Stimulated activated CD8-positive, alpha-beta memory T cell treated with anti-CD3 and anti-CD28 coated beads, Interleukin-15, amount 100 ng/mL, for 4 hours (primary cell): ENCODE results near the gene NODAL.
A peak's percentile ranks its signal among the peaks of the same experiment; 100 is the strongest.
"Not testable (repeated sequence)": the region's sequence is repeated elsewhere in the genome, so short reads cannot be mapped to it uniquely, and the experiment has no call there.

ENCODE experiments used
- DNase-seq, 2 donors: peaks; one replicate each; pipeline ENCODE4 v3.0.0-alpha.2; 2020; ENCODE audit warnings: low read depth in 2 of 2

The NODAL gene

DNA sequence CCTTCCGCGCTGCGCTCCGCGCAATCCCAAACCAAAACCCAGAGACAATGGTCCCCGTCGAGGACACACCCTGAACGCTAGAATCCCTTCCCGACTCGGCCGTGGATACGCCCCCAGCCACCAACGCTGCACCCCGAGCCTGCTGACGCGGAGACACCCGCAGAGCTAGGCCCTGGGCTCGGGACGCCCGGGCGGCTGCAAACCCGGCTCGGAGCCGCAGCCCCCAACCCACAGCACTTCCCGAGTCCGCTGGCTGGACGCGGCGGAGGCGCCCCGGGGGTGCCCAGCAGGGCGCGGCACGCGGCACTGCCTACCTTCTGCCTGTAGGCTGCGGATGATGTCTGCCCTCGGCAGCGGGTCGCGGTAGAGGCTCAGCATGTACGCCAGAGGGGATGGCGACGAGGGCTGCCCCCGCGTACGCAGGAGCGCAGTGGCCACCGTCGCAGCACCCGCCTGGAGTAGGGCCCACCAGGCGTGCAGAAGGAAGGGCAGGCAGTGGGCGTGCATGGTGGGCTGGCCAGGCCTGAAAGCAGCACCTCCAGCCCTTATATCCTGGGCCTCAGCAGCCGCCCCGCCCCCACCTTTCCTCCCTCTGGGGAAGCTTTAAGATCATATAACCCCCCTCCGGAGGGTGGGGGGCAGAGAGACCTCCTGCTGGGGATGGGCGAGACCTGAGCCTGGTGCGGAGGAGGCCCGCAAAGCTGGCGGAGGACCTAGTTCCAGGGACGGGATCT, at the start of gene NODAL:
NODAL (minus strand) TSS at position 521 of the 734 bp plus-strand sequence; CDS start at position 507, 14 bp downstream.
- DNase-seq: no peak

- no peak for DNase-seq
Measured at GRCh38 chr10:70490142-70490541, 48.7 kb upstream of the NODAL start.

DNA sequence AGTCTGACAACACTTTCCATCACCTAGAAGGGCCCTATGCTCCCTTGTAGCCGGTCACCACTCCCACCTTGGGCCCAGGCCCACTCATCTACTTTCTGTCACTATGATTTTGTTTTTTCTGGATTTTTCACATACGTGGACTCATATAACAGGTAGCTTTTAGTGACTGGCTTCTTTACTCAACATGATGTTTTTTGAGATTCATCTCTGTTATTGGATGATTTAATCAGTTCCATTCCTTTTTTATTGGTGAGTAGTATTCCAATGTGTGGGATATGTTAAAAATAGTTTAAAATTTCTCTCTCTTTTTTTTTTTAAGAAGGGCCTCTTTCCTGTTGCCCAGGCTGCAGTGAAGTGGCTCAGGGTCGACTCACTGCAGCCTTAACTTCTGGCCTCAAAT, 46.3 kb upstream of the NODAL start:
- DNase-seq: no peak

DNA sequence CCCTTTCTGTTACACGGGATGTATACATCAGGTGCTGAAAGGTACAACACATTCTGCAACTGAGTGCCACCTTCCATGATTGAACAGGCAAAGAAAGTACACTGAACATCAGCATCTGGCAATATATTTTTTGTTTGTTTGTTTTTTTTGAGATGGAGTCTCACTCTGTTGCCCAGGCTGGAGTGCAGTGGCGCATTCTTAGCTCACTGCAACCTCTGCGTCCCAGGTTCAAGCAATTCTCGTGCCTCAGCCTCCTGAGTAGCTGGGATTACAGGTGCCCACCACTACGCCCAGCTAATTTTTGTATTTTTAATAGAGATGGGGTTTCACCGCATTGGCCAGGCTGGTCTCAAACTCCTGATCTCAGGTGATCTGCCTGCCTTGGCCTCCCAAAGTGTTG, 42.4 kb upstream of the NODAL start:
- not testable (repeated sequence) for DNase-seq

DNA sequence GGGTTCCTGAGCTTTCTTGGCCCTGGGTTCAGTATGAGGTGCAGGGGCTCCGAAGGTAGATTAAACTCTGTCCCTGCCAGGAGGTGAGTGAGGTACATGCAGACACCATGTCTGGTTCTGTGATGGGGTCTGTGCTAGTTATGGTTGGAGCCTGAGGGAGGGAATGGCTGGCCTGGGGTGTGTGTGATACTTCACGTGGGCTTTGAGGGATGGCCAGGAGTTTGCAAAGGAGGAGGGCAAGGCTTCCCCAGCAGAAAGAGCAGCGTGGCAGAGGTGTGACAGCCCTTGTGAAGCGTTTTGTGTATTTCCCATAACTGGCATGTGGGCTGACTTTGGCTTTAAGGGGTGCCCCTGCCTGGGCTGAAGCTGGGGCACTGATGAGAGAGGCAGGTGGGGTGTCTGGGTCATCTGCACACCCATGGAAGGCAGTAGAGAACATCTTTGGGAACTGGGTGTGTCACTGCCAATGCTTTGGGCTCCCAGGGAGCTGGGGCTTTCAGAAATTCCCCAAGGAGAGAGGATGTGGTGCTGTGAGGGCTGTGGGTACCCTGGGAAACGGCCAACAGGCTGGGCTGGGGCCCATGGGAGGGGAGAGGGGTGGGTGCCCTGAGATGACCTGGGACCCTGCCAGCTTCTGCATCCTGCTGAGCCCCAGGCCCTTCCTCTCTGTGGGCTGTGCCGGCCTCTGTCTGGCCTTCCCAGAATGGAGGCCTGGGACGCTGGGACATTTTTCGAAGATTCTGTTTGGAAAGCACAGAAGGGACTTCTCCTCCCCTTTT, 41.7 kb upstream of the NODAL start:
- no peak for DNase-seq

DNA sequence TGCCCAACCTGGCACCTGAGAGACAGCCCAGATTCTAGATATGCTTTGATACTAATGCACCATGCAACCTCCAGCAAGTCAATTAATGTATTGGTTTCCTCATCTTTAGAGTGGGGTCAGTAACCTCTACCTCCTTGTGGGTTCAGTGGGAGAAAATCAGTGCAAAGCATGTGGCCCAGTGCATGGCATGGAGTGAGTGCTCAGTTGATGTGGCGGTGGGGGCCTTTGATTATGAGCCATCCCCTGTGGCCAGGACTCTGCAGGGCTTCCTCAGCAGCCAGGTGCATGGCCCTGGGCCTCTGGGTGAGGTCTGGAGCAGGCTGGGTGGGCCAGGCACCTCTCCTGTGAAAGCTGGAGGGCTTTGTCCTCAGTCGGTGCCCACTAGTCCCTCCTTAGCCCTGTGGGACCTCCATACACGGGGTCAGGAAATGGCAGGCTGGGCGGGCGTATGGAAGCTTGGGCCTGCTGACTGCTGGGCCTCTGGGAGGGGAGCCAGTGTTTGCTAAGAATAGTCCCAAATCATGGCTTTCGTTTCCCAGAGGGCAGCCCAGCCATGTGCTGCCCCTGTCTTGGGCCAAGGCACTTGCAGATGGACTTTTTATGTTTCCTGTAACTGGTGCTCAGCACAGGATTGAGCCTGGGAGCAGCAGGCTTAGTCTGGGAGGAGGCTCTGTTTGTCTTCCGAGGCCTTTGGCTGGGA, 40.5 kb upstream of the NODAL start:
- DNase-seq: no peak

DNA sequence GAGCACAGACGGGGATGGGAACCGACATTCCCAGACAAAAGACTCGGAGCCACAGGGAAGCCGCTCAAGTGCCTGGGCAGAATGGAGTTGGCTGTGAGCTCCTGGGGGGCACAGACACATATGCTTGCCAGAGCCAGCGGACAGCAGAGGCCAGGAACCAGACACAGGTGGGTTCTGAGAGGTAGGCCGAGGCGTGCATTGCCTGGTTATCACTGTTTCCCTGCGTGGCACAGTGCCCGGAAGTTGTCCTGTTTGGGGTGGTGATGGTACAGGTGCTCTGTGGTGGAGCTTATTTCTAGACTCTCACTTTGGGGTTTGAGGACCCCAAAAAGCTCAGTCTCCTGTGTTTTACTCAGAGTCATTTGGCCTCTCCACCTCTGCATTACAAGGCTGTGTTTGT, 39.6 kb upstream of the NODAL start:
- no peak for DNase-seq

- DNase-seq: peak in 1 of 2 donors; percentile 20
Measured at GRCh38 chr10:70480239-70480861, 38.9 kb upstream of the NODAL start.

DNA sequence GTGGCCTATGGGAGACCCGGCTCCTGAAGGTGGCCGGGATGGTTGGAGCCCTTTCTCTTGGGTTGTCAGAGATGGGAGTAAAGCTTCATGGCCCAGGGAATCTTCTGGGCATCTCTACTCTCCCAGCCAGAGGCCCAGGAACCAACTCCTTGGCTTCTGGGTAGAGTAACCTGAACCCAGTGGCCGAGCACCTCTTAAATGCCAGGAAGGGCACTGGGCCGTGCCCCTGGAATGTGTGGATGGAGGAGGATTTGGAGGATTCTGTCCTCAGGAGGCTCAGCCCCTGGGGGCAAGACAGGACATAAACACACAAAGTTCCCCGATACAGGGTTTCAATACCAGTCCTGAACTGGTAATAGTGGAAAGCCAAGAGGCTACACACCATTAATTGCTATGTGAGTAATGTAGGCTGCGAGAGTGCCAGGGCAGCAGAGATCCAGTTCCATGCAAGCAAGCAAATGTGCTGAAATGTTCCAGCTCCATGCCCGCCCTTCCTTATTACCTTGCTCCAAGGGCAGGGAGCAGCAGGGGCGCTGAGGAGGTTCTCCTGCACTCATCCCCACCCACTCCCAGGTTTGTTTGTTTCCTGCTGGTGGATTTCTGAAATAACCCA, 38.3 kb upstream of the NODAL start:
- no peak for DNase-seq

DNA sequence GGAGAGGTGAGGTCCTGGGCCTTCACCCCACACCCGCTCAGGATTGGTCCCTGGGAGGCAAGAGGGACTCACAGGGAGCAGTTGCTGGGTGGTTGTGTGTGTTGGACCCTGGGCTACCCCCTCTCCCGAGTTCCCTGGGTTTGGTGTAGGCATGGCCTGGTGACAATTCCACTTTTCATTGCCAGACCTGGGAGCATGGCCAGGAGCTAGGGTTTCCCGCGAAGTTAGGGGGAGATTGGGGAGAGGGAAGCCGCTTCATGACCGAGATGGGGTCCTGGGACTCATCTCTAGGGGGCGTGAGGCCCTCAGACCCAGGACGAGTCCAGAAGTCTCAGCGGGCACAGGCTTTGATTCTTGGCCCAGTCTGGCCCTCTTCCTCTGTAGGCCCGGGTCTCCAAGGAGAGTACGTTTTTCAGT, 37.7 kb upstream of the NODAL start:
- no peak for DNase-seq

GRCh38 chr10:70478191-70479164, 37.0 kb upstream of the NODAL start, which contains the start of gene PALD1:
Gene PALD1, plus strand, starts transcription at chr10:70478767. Its CDS starts 47,185 bp downstream, at chr10:70525952.
- DNase-seq: peak; percentile 32 to 43

- DNase-seq: peak; percentile 75 to 76
Measured at GRCh38 chr10:70477661-70478162, 36.2 kb upstream of the NODAL start.

DNA sequence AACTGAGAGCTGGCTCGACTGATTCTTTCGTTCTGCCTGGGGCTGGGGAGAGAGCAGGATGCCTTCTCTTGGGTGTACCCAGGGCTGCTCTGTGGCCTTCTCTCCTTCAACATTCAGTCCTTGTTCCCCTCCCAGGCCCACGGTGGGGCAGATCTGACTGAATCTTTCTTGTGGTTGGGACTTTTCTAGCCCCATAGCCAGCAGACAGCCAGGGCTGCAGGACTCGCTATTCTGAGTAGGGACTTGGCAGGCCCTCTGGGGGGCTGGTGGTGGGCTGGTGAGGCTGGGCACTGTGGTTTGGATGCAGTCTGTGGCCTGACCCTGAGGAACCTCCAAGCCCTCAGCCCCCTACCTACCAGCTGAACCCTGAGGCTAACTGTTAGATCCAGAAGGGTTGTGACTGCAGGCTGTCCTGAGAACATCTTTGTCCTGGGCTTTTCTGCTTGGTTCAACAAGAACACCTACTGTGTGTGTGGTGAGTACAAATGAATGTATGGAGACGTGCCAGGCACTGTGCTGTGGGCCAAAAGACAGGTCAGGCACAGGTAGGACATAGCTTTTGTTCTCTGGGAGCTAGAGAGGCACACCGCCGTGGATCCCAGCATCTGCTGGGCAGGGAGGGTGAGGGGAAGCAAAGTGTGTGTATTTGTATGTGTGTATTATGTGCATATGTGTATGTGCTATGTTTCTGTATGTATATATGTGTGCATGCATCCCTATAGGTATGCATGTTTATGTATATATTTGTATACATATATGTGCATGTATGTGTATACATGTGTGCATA, 35.0 kb upstream of the NODAL start:
- DNase-seq: no peak

DNA sequence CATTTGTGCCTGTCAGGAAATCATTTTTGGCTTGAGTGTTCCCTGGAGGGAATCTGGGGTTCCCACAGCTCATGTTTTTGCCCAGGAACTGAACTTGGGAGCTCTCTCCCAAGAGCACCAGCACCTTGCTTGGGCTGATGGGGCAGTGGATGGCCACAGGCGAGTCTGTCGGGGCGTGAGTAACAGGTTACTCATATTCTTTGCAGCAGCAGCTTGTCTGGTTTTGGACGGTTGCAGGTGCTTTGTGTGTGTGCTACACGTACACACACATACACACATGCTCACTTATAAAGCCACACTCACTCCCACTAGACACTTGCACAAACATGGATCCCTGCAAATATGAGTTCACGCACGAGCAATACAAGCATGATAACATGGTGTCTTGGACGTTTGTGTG, 34.2 kb upstream of the NODAL start:
- no peak for DNase-seq

DNA sequence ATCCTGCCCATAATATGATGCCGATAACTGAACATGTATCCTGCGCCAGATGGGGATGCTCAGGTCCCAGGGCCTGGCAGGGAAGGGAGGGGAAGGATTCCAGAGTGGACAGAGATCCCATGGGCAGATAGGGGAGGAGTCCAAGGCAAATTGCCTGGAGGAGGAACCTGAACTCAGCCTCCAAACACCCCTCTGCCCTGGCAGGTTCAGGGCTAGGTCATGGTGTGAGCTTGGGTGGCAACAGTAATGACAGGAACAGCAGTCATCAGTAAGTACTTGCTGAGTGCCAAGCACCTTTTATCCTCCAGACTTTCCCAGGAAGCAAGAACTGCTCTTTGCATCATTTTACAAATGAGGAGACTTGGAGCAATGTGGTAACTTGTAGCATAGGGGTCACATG, 33.3 kb upstream of the NODAL start:
- no peak for DNase-seq

DNA sequence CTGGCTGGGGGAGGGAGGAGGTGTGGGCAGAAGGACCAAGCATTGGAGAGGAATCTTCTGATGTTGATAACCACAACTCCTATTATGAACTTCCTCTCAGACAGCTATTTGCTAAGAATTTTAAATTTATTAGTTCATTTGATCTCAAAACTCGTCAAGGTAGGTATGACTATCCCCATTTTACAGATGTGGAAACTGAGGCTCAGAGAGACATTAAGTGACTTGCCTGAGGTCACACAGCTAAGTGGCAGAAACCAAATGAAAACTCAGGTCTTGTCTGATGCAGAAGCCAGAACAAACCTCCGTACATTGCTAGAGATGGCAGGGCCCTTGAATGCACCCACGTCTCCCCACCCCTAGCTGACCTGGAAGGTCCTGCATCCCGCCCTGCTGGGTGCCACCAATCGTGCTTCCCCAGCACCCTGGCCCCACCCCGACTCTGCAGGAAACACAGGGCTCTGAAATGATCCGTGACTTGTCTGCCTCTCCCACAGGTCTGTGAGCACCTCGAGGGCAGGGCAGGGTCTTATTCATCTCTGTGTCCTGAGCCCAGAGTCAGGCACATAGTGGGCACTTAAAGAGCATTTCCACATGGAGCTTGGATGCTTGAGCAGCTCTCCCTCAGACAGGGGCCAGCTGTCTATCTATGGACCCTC, 31.4 kb upstream of the NODAL start:
- no peak for DNase-seq

- DNase-seq: no peak
Measured at GRCh38 chr10:70466951-70467350, 25.5 kb upstream of the NODAL start.

DNA sequence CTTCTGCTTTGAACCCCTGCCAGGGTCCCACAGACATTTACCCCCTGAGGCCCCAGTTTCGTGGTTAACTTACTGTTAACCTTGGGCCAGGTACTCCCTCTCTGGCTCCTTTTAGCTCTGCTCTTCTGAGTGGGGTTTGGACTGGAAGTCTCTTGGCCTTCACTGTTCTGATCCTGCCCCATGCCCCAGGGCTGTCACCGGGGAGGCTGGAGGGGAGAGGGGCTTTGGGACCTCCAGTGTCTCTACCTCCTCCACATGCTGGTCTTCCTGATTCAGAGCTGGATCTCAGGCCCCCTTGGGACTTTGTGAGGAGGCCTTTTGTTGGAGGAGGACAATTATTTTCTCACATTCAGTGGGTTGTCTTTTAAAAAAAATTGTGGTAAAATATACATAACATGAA, 24.4 kb upstream of the NODAL start:
- DNase-seq: no peak

- DNase-seq: no peak
Measured at GRCh38 chr10:70465278-70465677, 23.8 kb upstream of the NODAL start.
